GM23338 (cell line): Measurements from ENCODE around the gene PIK3AP1. TPM values are rescaled to one million over a fixed set of nuclear protein-coding genes. Genes with fewer than 3 reads are reported as not detected.
A peak's percentile ranks its signal among the peaks of the same experiment; 100 is the strongest.

Source experiments
- ATAC-seq: fragments of 200-7000 bp; cut with Tn5 transposase; 3 replicates; pipeline ENCODE4 v1.9.1; 2020
- DNase-seq: peaks from one replicate; pipeline ENCODE4 v3.0.0-alpha.2; 2015; ENCODE audit warnings: low spot score
- H2AFZ ChIP-seq: fragments of 200-600 bp; sonication (generic); 2 replicates; pipeline ENCODE4 v1.8.0; 2016; ENCODE audit warnings: antibody characterized with exemption, mild to moderate bottlenecking, moderate library complexity
- H3F3A ChIP-seq: fragments of 200-600 bp; sonication (generic); replicated peaks from 2 replicates; pipeline ENCODE4 v1.8.0; 2017; ENCODE audit warnings: antibody characterized with exemption, mixed run types, low read depth
- H3K27ac ChIP-seq: fragments of 200-600 bp; sonication (generic); 2 replicates; pipeline ENCODE4 v1.6.1; 2016; ENCODE audit warnings: low read depth
- H3K27me3 ChIP-seq: fragments of 200-600 bp; sonication (generic); 2 replicates; pipeline ENCODE4 v1.8.0; 2016; ENCODE audit warnings: mild to moderate bottlenecking, mixed run types, moderate library complexity; ENCODE audit not compliant: insufficient read depth
- H3K36me3 ChIP-seq: fragments of 200-600 bp; sonication (generic); 2 replicates; pipeline ENCODE4 v1.8.0; 2016; ENCODE audit warnings: mild to moderate bottlenecking; ENCODE audit not compliant: insufficient read depth
- H3K4me1 ChIP-seq: fragments of 200-600 bp; sonication (generic); 2 replicates; pipeline ENCODE4 v1.8.0; 2016; ENCODE audit warnings: mild to moderate bottlenecking, moderate library complexity; ENCODE audit not compliant: insufficient read depth
- H3K4me2 ChIP-seq: fragments of 200-600 bp; sonication (generic); 2 replicates; pipeline ENCODE4 v1.7.1; 2017; ENCODE audit warnings: mixed run types
- H3K4me3 ChIP-seq: fragments of 200-600 bp; sonication (generic); 2 replicates; pipeline ENCODE4 v1.6.1; 2016; ENCODE audit warnings: mixed run types
- H3K79me2 ChIP-seq: fragments of 200-600 bp; sonication (generic); replicated peaks from 2 replicates; pipeline ENCODE4 v1.8.0; 2017; ENCODE audit warnings: mild to moderate bottlenecking; ENCODE audit not compliant: insufficient read depth
- H3K9me2 ChIP-seq: fragments of 200-600 bp; sonication (generic); 2 replicates; pipeline ENCODE4 v1.8.0; 2017; ENCODE audit not compliant: insufficient read depth
- H4K20me1 ChIP-seq: fragments of 200-600 bp; sonication (generic); replicated peaks from 2 replicates; pipeline ENCODE4 v1.8.0; 2017; ENCODE audit warnings: mild to moderate bottlenecking; ENCODE audit not compliant: insufficient read depth
- H3K27ac Mint-ChIP-seq: 2 replicates; pipeline ENCODE4 v1.8.0; 2020; ENCODE audit warnings: inconsistent platforms, mild to moderate bottlenecking, moderate library complexity, mixed read lengths
- H3K27me3 Mint-ChIP-seq: 3 replicates; pipeline ENCODE4 v1.8.0; 2022; ENCODE audit warnings: low read depth, mild to moderate bottlenecking, moderate library complexity, mixed read lengths, inconsistent platforms; ENCODE audit not compliant: insufficient read depth, poor library complexity
- H3K36me3 Mint-ChIP-seq: 3 replicates; pipeline ENCODE4 v1.8.0; 2021; ENCODE audit warnings: low read depth, mild to moderate bottlenecking, inconsistent platforms, moderate library complexity, mixed read lengths
- H3K4me1 Mint-ChIP-seq: 3 replicates; pipeline ENCODE4 v1.8.0; 2020; ENCODE audit warnings: mild to moderate bottlenecking, inconsistent platforms, mixed read lengths
- H3K4me3 Mint-ChIP-seq: 3 replicates; pipeline ENCODE4 v1.8.0; 2021; ENCODE audit warnings: moderate library complexity, mild to moderate bottlenecking, inconsistent platforms, mixed read lengths
- H3K9me3 Mint-ChIP-seq: 3 replicates; pipeline ENCODE4 v1.8.0; 2020; ENCODE audit warnings: moderate library complexity, mild to moderate bottlenecking, inconsistent platforms, mixed read lengths
- CREB1 ChIP-seq: fragments of 250-450 bp; sonication (Bioruptor Pico); IDR thresholded peaks from 2 replicates; pipeline ENCODE4 v1.5.0; 2020; ENCODE audit warnings: low read depth, mild to moderate bottlenecking, moderate library complexity
- CTCF ChIP-seq, 2 experiments: fragments of 200-600 bp in 1 of 2; sonication (generic) in 1 of 2; conservative IDR thresholded peaks; 2 replicates each; pipeline versions ENCODE4 v1.5.1 to v1.6.1; 2016 to 2017; ENCODE audit warnings: antibody characterized with exemption in 2 of 2, low read depth in 2 of 2, mild to moderate bottlenecking in 2 of 2, moderate library complexity in 1 of 2
- ETS1 ChIP-seq: IDR thresholded peaks from 2 replicates; pipeline ENCODE4 v1.6.1; 2016; ENCODE audit warnings: antibody characterized with exemption
- EZH2 ChIP-seq: fragments of 200-600 bp; sonication (generic); IDR thresholded peaks from one replicate; pipeline ENCODE4 v1.8.0; 2017; ENCODE audit warnings: antibody characterized with exemption, mild to moderate bottlenecking, low read depth; ENCODE audit not compliant: unreplicated experiment
- EZH2phosphoT487 ChIP-seq: fragments of 200-600 bp; sonication (generic); IDR thresholded peaks from one replicate; pipeline ENCODE4 v1.8.1; 2018; ENCODE audit warnings: antibody characterized with exemption; ENCODE audit not compliant: unreplicated experiment
- JUNB ChIP-seq: IDR thresholded peaks from one replicate; pipeline ENCODE4 v1.6.1; 2016; ENCODE audit warnings: antibody characterized with exemption; ENCODE audit not compliant: unreplicated experiment
- NANOG ChIP-seq: IDR thresholded peaks from 2 replicates; pipeline ENCODE4 v1.6.1; 2016; ENCODE audit warnings: antibody characterized with exemption, borderline replicate concordance
- POLR2AphosphoS5 ChIP-seq: IDR thresholded peaks from 2 replicates; pipeline ENCODE4 v1.6.1; 2016; ENCODE audit warnings: antibody characterized with exemption, low read depth
- REST ChIP-seq: IDR thresholded peaks from one replicate; pipeline ENCODE4 v1.6.1; 2018; ENCODE audit warnings: antibody characterized with exemption; ENCODE audit not compliant: unreplicated experiment
- STAT1 ChIP-seq: IDR thresholded peaks from one replicate; pipeline ENCODE4 v1.6.1; 2016; ENCODE audit warnings: antibody characterized with exemption; ENCODE audit not compliant: unreplicated experiment
- ZNF114 ChIP-seq: fragments of 250-450 bp; sonication (Bioruptor Pico); IDR thresholded peaks from 2 replicates; pipeline ENCODE4 v1.5.0; 2020; ENCODE audit warnings: mild to moderate bottlenecking, moderate library complexity
- ZNF331 ChIP-seq: fragments of 250-450 bp; sonication (Bioruptor Pico); IDR thresholded peaks from 2 replicates; pipeline ENCODE4 v1.5.0; 2020; ENCODE audit warnings: low read depth, mild to moderate bottlenecking, moderate library complexity
- ZNF462 ChIP-seq: fragments of 250-450 bp; sonication (Bioruptor Pico); IDR thresholded peaks from 2 replicates; pipeline ENCODE4 v1.5.0; 2020; ENCODE audit warnings: mild to moderate bottlenecking, moderate library complexity
- polyA plus RNA-seq: library from polyadenylated mRNA; unstranded; fragments of >200 nt; fragmentation: Nextera tagmentation; extraction: Ambion mirVana; gene quantifications from 2 replicates; pipeline ENCODE4 v1.2.1, GENCODE V29; 2016
- total RNA-seq: library from RNA; depleted of rRNA; stranded (reverse); fragments of >200 nt; shearing (Covaris generic); gene quantifications from 2 replicates; pipeline ENCODE4 v1.2.3, GENCODE V29; 2014

The PIK3AP1 gene
- total and polyA plus RNA-seq, 2 experiments from 2014 or later = 0.65 to 2.3 TPM

GRCh38 chr10:96618653-96619052, 101.7 kb downstream of the PIK3AP1 start:
- peak; percentile 42; the same call in 2 of the 3 replicates for ATAC-seq
- no peak overlapping the region for H3K27ac ChIP-seq

More at GRCh38 chr10:96618653-96619052, 101.7 kb downstream of the PIK3AP1 start:
- Mint-ChIP-seq H3K4me3 (no peak overlapping the region), H3K36me3 (no peaks in the 10 kb centered on the region; the same call in 2 of the 3 replicates), H3K27ac (no peak overlapping the region), H3K27me3 (peaks cover 4% of the 10 kb centered on the region), H3K9me3 (no peaks in the 10 kb centered on the region), H3K4me1 (peaks cover 7% of the 10 kb centered on the region; the same call in 2 of the 3 replicates)
- no peaks in the 10 kb centered on the region for H3K27me3 ChIP-seq
- no peak overlapping the region for H2AFZ ChIP-seq
- H3F3A ChIP-seq = no peaks in the 10 kb centered on the region
- H4K20me1 ChIP-seq = no peaks in the 10 kb centered on the region; the same call in 1 of the 2 replicates
- H3K79me2 ChIP-seq = no peaks in the 10 kb centered on the region
- no peaks in the 10 kb centered on the region for H3K9me2 ChIP-seq
- no peaks in the 10 kb centered on the region for H3K4me1 ChIP-seq
- H3K4me3 ChIP-seq = no peak overlapping the region
- no peak overlapping the region for H3K4me2 ChIP-seq
- DNase-seq = no peak
- H3K36me3 ChIP-seq = no peaks in the 10 kb centered on the region
- TF ChIP-seq EZH2 (no peak), NANOG (no peak), REST (no peak), ETS1 (no peak), JUNB (no peak), CTCF (conservative IDR thresholded peaks at IDR 0.05; ENCODE audit: low read depth in 2 of 2) (no peak), STAT1 (no peak), ZNF331 (no peak), ZNF462 (CRISPR knock-in tag) (no peak), CREB1 (no peak), POLR2AphosphoS5 (no peak), ZNF114 (CRISPR knock-in tag) (no peak), EZH2phosphoT487 (no peak)
